SU-DHL-6 (cell line): ENCODE measurements around the gene SHISA5.

Source experiments
- EZH2phosphoT487 ChIP-seq: fragments of 200-600 bp; sonication (generic), shearing (Covaris generic); conservative IDR thresholded peaks from 2 replicates; pipeline ENCODE4 v1.6.1; 2018; ENCODE audit warnings: mild to moderate bottlenecking, antibody characterized with exemption, low read length, moderate library complexity, mixed read lengths
- TF ChIP-seq, protein P1 (sequence below): fragments of 200-600 bp; sonication (generic); IDR thresholded peaks from one replicate; pipeline ENCODE4 v1.5.1; 2017; ENCODE audit warnings: antibody characterized with exemption, mild to moderate bottlenecking, low read length, moderate library complexity; ENCODE audit not compliant: insufficient read depth, poor library complexity, severe bottlenecking

DNA sequence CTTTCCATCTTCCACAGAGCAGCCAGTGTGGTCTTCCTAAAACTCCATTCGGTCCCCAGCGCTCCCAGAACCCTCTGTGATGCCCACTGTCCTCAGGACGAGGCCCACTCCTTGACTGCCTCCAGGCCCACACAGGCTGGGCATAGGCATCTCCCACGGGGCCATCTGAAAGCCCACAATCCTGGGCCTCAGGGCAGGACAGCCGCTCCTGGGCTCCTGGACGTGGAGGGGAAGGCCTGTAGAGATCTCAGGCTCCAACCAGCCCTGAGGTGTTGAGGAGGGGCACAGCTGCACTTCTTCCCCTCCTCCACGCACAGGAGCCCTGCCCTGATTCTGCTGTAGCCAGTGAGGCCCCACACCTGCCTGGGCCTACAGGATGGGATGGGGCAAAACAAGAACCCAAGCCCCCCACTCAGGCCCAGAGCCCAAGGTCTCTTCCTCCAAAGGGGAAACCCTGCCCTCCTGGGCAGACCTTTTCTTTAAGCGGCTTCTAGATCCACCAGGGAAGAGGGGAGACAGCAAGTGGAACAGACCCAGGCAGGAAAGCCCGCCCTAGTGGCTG is 25.9 kb downstream of the SHISA5 start:
- TF ChIP-seq, protein P1, sequence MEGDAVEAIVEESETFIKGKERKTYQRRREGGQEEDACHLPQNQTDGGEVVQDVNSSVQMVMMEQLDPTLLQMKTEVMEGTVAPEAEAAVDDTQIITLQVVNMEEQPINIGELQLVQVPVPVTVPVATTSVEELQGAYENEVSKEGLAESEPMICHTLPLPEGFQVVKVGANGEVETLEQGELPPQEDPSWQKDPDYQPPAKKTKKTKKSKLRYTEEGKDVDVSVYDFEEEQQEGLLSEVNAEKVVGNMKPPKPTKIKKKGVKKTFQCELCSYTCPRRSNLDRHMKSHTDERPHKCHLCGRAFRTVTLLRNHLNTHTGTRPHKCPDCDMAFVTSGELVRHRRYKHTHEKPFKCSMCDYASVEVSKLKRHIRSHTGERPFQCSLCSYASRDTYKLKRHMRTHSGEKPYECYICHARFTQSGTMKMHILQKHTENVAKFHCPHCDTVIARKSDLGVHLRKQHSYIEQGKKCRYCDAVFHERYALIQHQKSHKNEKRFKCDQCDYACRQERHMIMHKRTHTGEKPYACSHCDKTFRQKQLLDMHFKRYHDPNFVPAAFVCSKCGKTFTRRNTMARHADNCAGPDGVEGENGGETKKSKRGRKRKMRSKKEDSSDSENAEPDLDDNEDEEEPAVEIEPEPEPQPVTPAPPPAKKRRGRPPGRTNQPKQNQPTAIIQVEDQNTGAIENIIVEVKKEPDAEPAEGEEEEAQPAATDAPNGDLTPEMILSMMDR, result no peak
- no peak for TF ChIP-seq EZH2phosphoT487
